SH-SY5Y (cell line): ENCODE data around the gene CCDC61.

Experiments used
- GATA2 ChIP-seq: IDR thresholded peaks from 2 replicates; pipeline ENCODE4 v1.6.1; 2011; ENCODE audit warnings: mild to moderate bottlenecking, low read depth, low read length
- GATA3 ChIP-seq: IDR thresholded peaks from 2 replicates; pipeline ENCODE4 v1.6.1; 2011; ENCODE audit warnings: low read depth, mild to moderate bottlenecking, low read length, moderate library complexity

DNA sequence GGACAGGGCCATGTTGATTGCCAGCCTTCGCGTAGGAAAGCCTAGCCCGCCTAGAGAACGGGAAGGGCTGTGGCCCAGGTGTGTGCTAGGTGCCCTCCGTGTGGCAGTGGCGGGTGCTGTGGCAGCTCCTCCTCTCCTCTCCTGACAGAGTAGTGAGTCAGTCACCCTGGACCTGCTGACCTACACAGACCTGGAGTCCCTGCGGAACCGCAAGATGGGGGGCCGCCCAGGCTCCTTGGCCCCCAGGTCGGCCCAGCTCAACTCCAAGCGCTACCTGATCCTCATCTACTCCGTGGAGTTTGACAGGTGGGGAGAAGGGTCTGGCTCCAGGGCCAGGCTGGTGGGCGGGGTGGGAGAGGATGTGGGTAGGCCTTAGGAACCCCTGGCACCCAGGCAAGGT, 11.1 kb downstream of the CCDC61 start:
- TF ChIP-seq GATA2 (no peak), GATA3 (no peak)
